Trophoblast cell (in vitro differentiated cells and primary cell): ENCODE data around the gene TP53BP1.
A peak's percentile ranks its signal among the peaks of the same experiment; 100 is the strongest.

Experiments
- DNase-seq, 2 donors: peaks; one replicate each; pipeline ENCODE4 v3.0.0-alpha.2; 2016
- H2AFZ ChIP-seq: 2 replicates; pipeline ENCODE4 v1.6.1; 2013; ENCODE audit warnings: low read length, moderate library complexity, mild to moderate bottlenecking; ENCODE audit not compliant: insufficient read depth, poor library complexity
- H2AK5ac ChIP-seq: 2 replicates; pipeline ENCODE4 v1.6.1; 2013; ENCODE audit warnings: mild to moderate bottlenecking, low read length
- H2BK120ac ChIP-seq: 2 replicates; pipeline ENCODE4 v1.6.1; 2013; ENCODE audit warnings: low read length, mild to moderate bottlenecking, moderate library complexity; ENCODE audit not compliant: insufficient read depth, poor library complexity
- H2BK12ac ChIP-seq: 2 replicates; pipeline ENCODE4 v1.6.1; 2013; ENCODE audit warnings: mild to moderate bottlenecking, low read length, moderate library complexity
- H2BK5ac ChIP-seq: 2 replicates; pipeline ENCODE4 v1.6.1; 2013; ENCODE audit warnings: low read length, low read depth, moderate library complexity, mild to moderate bottlenecking; ENCODE audit not compliant: poor library complexity
- H3K14ac ChIP-seq: 2 replicates; pipeline ENCODE4 v1.6.1; 2013; ENCODE audit warnings: mild to moderate bottlenecking, low read length
- H3K18ac ChIP-seq: 2 replicates; pipeline ENCODE4 v1.6.1; 2013; ENCODE audit warnings: mild to moderate bottlenecking, low read length
- H3K23ac ChIP-seq: 2 replicates; pipeline ENCODE4 v1.6.1; 2013; ENCODE audit warnings: low read length
- H3K27ac ChIP-seq: 2 replicates; pipeline ENCODE4 v1.5.1; 2013; ENCODE audit warnings: low read depth, mild to moderate bottlenecking, inconsistent platforms, low read length, moderate library complexity
- H3K27me3 ChIP-seq: 2 replicates; pipeline ENCODE4 v1.6.1; 2013; ENCODE audit warnings: inconsistent platforms, mild to moderate bottlenecking, low read length, moderate library complexity; ENCODE audit not compliant: insufficient read depth
- H3K36me3 ChIP-seq, 2 experiments: 1 replicate in 1 of 2; 2 replicates in 1 of 2; pipeline ENCODE4 v1.6.1; 2013; ENCODE audit warnings: low read length in 2 of 2, mild to moderate bottlenecking in 2 of 2, moderate library complexity in 1 of 2; ENCODE audit not compliant: insufficient read depth in 2 of 2, control insufficient read depth in 1 of 2
- H3K4ac ChIP-seq: 2 replicates; pipeline ENCODE4 v1.6.1; 2013; ENCODE audit warnings: low read depth, mild to moderate bottlenecking, low read length, moderate library complexity
- H3K4me1 ChIP-seq, 2 experiments: 1 replicate in 1 of 2; 2 replicates in 1 of 2; pipeline ENCODE4 v1.6.1; 2013; ENCODE audit warnings: low read length in 2 of 2, mild to moderate bottlenecking in 2 of 2, moderate library complexity in 1 of 2; ENCODE audit not compliant: insufficient read depth in 2 of 2, control insufficient read depth in 1 of 2
- H3K4me2 ChIP-seq: 2 replicates; pipeline ENCODE4 v1.6.1; 2013; ENCODE audit warnings: inconsistent platforms, mild to moderate bottlenecking, low read length, moderate library complexity
- H3K4me3 ChIP-seq: 2 replicates; pipeline ENCODE4 v1.5.1; 2013; ENCODE audit warnings: mild to moderate bottlenecking, low read depth, low read length, inconsistent platforms
- H3K79me1 ChIP-seq: one replicate; pipeline ENCODE4 v1.6.1; 2013; ENCODE audit warnings: low read length
- H3K79me2 ChIP-seq: 2 replicates; pipeline ENCODE4 v1.6.1; 2013; ENCODE audit warnings: low read length, mild to moderate bottlenecking; ENCODE audit not compliant: control insufficient read depth, insufficient read depth, poor library complexity
- H3K9ac ChIP-seq: 2 replicates; pipeline ENCODE4 v1.6.1; 2013; ENCODE audit warnings: mild to moderate bottlenecking, low read length
- H3K9me3 ChIP-seq: 2 replicates; pipeline ENCODE4 v1.6.1; 2013; ENCODE audit warnings: low read depth, mild to moderate bottlenecking, control low read depth, inconsistent platforms, low read length; ENCODE audit not compliant: insufficient read depth
- H4K12ac ChIP-seq: 2 replicates; pipeline ENCODE4 v1.6.1; 2013; ENCODE audit warnings: low read depth, mild to moderate bottlenecking, low read length, moderate library complexity
- H4K8ac ChIP-seq: 2 replicates; pipeline ENCODE4 v1.6.1; 2013; ENCODE audit warnings: low read depth, mild to moderate bottlenecking, low read length, moderate library complexity
- H4K91ac ChIP-seq: one replicate; pipeline ENCODE4 v1.6.1; 2013; ENCODE audit warnings: low read depth, mild to moderate bottlenecking, low read length, moderate library complexity
- WGBS: extraction: QIAGEN DNeasy Blood & Tissue Kit; methylation state at CpG from one replicate; pipeline ENCODE4 v1.1.7; 2013; ENCODE audit warnings: missing lambda C conversion rate; ENCODE audit not compliant: insufficient read length, insufficient coverage; ENCODE audit errors: extremely low coverage; 5-methylcytosine and 5-hydroxymethylcytosine counted together

TP53BP1 gene

DNA sequence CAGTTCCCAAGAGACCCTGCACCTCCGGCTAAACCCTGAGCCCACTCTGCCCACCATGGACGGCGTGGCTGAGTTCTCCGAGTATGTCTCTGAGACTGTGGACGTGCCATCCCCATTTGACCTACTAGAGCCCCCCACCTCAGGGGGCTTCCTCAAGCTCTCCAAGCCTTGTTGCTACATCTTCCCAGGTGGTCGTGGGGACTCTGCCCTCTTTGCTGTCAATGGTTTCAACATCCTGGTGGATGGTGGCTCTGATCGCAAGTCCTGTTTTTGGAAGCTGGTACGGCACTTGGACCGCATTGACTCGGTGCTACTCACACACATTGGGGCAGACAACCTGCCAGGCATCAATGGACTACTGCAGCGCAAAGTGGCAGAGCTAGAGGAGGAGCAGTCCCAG is 28.5 kb upstream of the TP53BP1 start:
- no peak overlapping the region for H4K12ac ChIP-seq
- no peak for DNase-seq
- no peak overlapping the region for H3K14ac ChIP-seq
- no CpG with 5 or more reads among the region's 11 CpGs for WGBS
- H3K23ac ChIP-seq, result no peak overlapping the region
- no peak overlapping the region for H2BK12ac ChIP-seq
- H2BK5ac ChIP-seq, result no peak overlapping the region
- H3K4me2 ChIP-seq, result no peak overlapping the region
- H3K9me3 ChIP-seq, result no peaks in the 10 kb centered on the region
- H3K79me1 ChIP-seq, result peaks cover 6% of the 10 kb centered on the region
- H3K36me3 ChIP-seq, result peaks cover 11 to 16% of the 10 kb centered on the region in 2 experiments
- no peak overlapping the region for H3K4ac ChIP-seq
- no peak overlapping the region for H3K27ac ChIP-seq
- no peak overlapping the region for H3K18ac ChIP-seq
- no peak overlapping the region for H2AFZ ChIP-seq
- H3K9ac ChIP-seq, result no peak overlapping the region
- H2AK5ac ChIP-seq, result no peak overlapping the region
- no peaks in the 10 kb centered on the region for H3K27me3 ChIP-seq
- H2BK120ac ChIP-seq, result no peak overlapping the region
- no peak overlapping the region for H3K4me3 ChIP-seq
- no peak overlapping the region for H4K8ac ChIP-seq
- no peak overlapping the region for H4K91ac ChIP-seq
- H3K79me2 ChIP-seq, result no peaks in the 10 kb centered on the region
- peaks cover 9 to 17% of the 10 kb centered on the region in 2 experiments for H3K4me1 ChIP-seq

DNA sequence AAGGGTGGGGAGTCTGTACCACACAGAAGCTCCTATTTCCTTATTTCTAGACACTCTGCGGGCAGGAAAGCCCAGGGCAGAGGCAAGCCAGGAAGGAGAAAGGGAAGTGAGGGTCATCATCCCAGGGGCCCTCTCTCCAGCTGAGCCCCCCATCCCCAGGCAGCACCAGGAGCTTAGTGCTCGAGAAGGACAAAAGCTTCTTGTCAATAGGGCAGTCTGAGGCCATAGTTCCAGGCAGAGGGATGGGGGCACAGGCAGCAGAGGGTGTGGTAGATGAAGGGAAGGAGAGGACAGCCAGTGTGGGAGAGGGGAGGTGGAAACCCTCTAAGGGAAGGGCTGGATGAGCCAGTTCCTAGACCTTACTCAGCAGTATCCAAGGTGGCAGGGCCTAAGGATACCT is 27.2 kb upstream of the TP53BP1 start:
- DNase-seq, result no peak
- no peak overlapping the region for H2BK120ac ChIP-seq
- H4K8ac ChIP-seq, result no peak overlapping the region
- no peak overlapping the region for H3K4ac ChIP-seq
- no peak overlapping the region for H4K12ac ChIP-seq
- no peak overlapping the region for H3K4me2 ChIP-seq
- no peak overlapping the region for H3K18ac ChIP-seq
- H2BK5ac ChIP-seq, result no peak overlapping the region
- H3K27me3 ChIP-seq, result no peaks in the 10 kb centered on the region
- H3K36me3 ChIP-seq, result peaks cover 11 to 16% of the 10 kb centered on the region in 2 experiments
- H3K4me3 ChIP-seq, result no peak overlapping the region
- no peaks in the 10 kb centered on the region for H3K79me2 ChIP-seq
- no peak overlapping the region for H2AK5ac ChIP-seq
- peaks cover 6% of the 10 kb centered on the region for H3K79me1 ChIP-seq
- H3K9ac ChIP-seq, result no peak overlapping the region
- no peak overlapping the region for H3K14ac ChIP-seq
- H2BK12ac ChIP-seq, result no peak overlapping the region
- H3K23ac ChIP-seq, result no peak overlapping the region
- peaks cover 9 to 19% of the 10 kb centered on the region in 2 experiments for H3K4me1 ChIP-seq
- H2AFZ ChIP-seq, result no peak overlapping the region
- no peak overlapping the region for H3K27ac ChIP-seq
- H3K9me3 ChIP-seq, result no peaks in the 10 kb centered on the region
- no CpG with 5 or more reads among the region's 2 CpGs for WGBS
- H4K91ac ChIP-seq, result no peak overlapping the region

DNA sequence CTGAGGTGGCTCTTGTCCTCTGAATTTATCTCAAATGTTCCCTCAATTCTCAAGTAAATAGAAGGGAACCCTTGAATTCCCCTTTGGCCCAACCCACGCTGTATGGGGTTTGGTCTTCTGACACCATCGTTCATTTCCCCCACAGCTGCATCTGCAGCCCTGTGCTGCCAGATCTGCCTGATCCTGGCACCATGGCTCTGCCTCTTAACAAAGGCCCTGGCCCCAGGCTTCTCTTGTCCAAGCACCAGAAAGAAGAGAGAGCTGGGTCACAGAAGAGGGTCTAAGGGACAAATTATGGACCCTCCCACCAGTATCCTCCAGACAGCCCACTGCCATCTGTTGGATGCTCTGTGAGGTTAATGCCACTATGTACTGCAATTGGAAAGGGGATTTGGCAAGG is 26.2 kb upstream of the TP53BP1 start:
- no peak overlapping the region for H4K91ac ChIP-seq
- no peaks in the 10 kb centered on the region for H3K9me3 ChIP-seq
- no peak overlapping the region for H3K4me2 ChIP-seq
- H2BK12ac ChIP-seq, result no peak overlapping the region
- no peak overlapping the region for H2AK5ac ChIP-seq
- H3K14ac ChIP-seq, result no peak overlapping the region
- no peak overlapping the region for H3K4ac ChIP-seq
- H3K27me3 ChIP-seq, result no peaks in the 10 kb centered on the region
- H3K4me1 ChIP-seq, result peaks cover 9 to 21% of the 10 kb centered on the region in 2 experiments
- H2BK5ac ChIP-seq, result no peak overlapping the region
- no peaks in the 10 kb centered on the region for H3K79me2 ChIP-seq
- no peak overlapping the region for H3K4me3 ChIP-seq
- H3K23ac ChIP-seq, result no peak overlapping the region
- H3K79me1 ChIP-seq, result peaks cover 6% of the 10 kb centered on the region
- no peak overlapping the region for H2BK120ac ChIP-seq
- no peak overlapping the region for H3K27ac ChIP-seq
- no peak overlapping the region for H4K12ac ChIP-seq
- no peak overlapping the region for H3K18ac ChIP-seq
- peaks cover 11 to 12% of the 10 kb centered on the region in 2 experiments for H3K36me3 ChIP-seq
- WGBS, result no CpG with 5 or more reads among the region's 2 CpGs
- H3K9ac ChIP-seq, result no peak overlapping the region
- no peak for DNase-seq
- no peak overlapping the region for H4K8ac ChIP-seq
- no peak overlapping the region for H2AFZ ChIP-seq

DNA sequence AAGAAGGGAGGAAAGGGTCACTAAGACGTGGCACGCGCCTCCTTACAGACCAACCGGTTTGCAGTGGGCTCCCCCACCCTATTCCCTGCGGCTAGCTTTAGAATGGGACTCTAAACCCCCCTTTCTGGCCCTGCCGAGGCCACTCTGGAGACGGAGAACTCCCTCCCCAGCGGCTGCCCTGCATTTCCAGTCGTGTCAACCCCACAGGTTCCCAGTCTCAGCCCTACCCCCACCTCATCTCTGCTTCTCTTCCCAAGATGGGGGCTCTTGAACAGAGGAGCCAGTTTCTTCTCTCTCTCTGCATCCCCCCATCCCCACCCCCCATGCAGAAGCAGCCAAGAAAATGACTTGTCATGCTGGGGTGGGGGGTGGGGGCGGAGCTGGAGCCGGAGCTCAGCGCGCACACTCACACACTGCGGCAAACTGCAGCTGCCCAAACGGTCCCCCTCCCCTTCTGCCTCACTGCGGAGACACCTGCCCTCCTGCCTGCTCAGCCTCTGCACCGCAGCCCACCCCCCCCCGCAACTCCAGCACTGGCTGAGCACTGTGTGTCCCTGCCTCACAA is 25.3 kb upstream of the TP53BP1 start:
- Histone ChIP-seq H3K4me3 (peak overlapping the region; percentile 56), H3K27ac (no peak overlapping the region), H4K12ac (no peak overlapping the region), H3K27me3 (no peaks in the 10 kb centered on the region), H3K9ac (peak overlapping the region; percentile 13), H4K8ac (peak overlapping the region; percentile 13), H3K36me3 (peaks cover 8 to 9% of the 10 kb centered on the region in 2 experiments), H2BK12ac (no peak overlapping the region), H3K4ac (no peak overlapping the region), H3K23ac (no peak overlapping the region), H3K4me1 (peaks cover 9 to 21% of the 10 kb centered on the region in 2 experiments), H3K79me1 (peaks cover 6% of the 10 kb centered on the region), H3K4me2 (peak overlapping the region; percentile 85), H3K14ac (no peak overlapping the region), H2AK5ac (no peak overlapping the region), H4K91ac (no peak overlapping the region), H3K79me2 (no peaks in the 10 kb centered on the region), H2AFZ (peak overlapping the region; percentile 27), H3K18ac (no peak overlapping the region), H2BK120ac (no peak overlapping the region), H3K9me3 (no peaks in the 10 kb centered on the region), H2BK5ac (no peak overlapping the region)
- no peak for DNase-seq
- WGBS, result no CpG with 5 or more reads among the region's 18 CpGs
